ENCODE results near the gene ERC1. TPM values are rescaled to one million over a fixed set of nuclear protein-coding genes. Genes with fewer than 3 reads are reported as not detected.
"Not testable (repeated sequence)": the region's sequence is repeated elsewhere in the genome, so short reads cannot be mapped to it uniquely, and the experiment has no call there.

Gene ERC1
- total and polyA plus RNA-seq, 3 experiments from 2014 or later: 11.0 to 24.2 (median 22.6) TPM

DNA sequence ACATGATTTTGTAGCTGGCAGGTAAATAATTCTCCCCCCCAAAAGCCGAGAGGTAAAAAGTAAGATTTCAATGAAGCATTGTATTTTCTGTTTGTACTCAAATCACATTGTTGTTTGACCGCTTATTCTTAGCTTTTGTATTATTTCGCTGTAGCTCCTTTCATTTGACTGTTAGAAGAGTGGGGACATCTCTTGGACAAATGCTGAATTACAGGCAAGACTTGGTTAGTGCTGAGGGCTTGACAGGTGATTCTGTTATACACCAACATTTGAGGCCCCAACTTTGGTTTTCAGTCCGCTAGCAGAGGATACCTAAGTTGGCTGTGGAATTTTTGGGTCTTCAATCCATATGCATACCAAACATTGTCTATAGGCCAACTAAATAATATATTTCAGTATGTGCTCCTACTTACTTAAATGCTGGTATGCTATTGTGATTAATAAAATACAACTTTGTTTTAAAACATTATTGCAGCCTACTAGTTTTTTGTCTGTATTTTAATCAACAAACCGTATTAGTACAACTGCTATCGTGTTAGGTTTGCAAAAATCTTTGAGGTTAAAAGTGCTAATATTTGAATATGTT, 102.2 kb downstream of the ERC1 start:
- POLR2A ChIA-PET: no interaction called here
- H3K27ac ChIP-seq (ENCODE audit: low read depth, low read length): no peak overlapping the region
- Mint-ChIP-seq H3K36me3 (no peaks in the 10 kb centered on the region), H3K27me3 (no peaks in the 10 kb centered on the region), H3K27ac (peak overlapping the region in 1 of 8 donors; percentile 29), H3K4me1 (peaks cover 6 to 13% (median 9%) of the 10 kb centered on the region in 3 donors), H3K9me3 (no peaks in the 10 kb centered on the region), H3K4me3 (no peak overlapping the region)
- CTCF ChIA-PET: interaction anchor here (0.6 to 1.9 kb wide), 10 partner anchors 9 to 517 kb away, joined by 3 to 10 read pairs (median 4); partner anchors contain the start of gene RAD52
- DNase-seq: peak in 3 of 5 donors; percentile 2 to 41 (median 38)
- no peaks in the 10 kb centered on the region for H3K4me1 ChIP-seq (ENCODE audit: insufficient read depth, low read length)
- H3K9me3 ChIP-seq (ENCODE audit: low read length): no peaks in the 10 kb centered on the region
- no peak overlapping the region for H3K4me3 ChIP-seq (ENCODE audit: low read length)
- no peaks in the 10 kb centered on the region for H3K36me3 ChIP-seq (ENCODE audit: insufficient read depth, low read length)
- H3K27me3 ChIP-seq (ENCODE audit: insufficient read depth, low read length, poor library complexity, severe bottlenecking): no peaks in the 10 kb centered on the region

DNA sequence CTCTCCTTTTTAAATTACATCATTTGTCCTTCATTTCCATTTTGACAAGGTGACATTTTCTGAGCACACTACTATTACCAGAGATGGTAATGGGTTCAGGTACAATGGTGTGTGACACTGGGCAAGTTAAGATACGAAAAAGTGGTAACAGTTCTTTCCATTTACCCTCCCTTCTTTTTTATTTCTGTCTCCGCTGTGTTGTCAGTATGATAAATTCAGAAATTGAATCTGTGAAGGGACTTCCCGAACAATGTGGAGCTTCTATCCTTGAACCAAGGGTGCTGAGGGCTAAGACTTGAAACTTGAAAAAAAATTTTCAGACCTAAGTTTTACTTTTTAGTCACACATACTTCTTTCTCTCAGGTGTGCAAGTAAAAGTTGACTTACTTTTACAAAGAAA, 103.7 kb downstream of the ERC1 start:
- POLR2A ChIA-PET: interaction anchor here (0.6 kb wide), 1 partner anchor 166 kb away, joined by 3 read pairs; no protein-coding TSS in a partner anchor
- no peak overlapping the region for H3K27ac ChIP-seq (ENCODE audit: low read depth, low read length)
- H3K27ac Mint-ChIP-seq: no peak overlapping the region

DNA sequence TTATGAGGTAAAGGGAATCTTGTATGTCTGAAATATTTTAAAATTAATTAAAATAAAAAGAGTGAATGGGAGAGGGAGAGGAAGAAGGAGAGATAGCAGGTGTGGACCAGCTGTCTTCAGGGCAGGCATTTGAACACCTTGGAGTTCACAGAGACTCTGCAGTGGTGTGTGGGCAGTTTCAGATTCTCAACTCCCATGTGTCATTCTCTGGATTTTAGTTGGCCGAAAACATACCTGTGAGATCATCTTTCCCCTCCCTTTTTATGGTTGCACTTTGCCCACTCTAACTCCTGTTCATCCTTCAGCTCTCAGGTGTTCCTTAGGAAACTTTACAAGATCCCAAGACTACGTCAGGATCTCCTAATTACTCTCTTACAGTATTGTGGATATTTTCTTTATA, 108.1 kb downstream of the ERC1 start:
- DNase-seq: no peak
- H3K9me3 Mint-ChIP-seq: no peaks in the 10 kb centered on the region
- no peaks in the 10 kb centered on the region for H3K27me3 Mint-ChIP-seq
- no peaks in the 10 kb centered on the region for H3K9me3 ChIP-seq (ENCODE audit: low read length)
- POLR2A ChIA-PET: no interaction called here
- no peaks in the 10 kb centered on the region for H3K27me3 ChIP-seq (ENCODE audit: insufficient read depth, low read length, poor library complexity, severe bottlenecking)
- H3K4me1 Mint-ChIP-seq: peaks cover 10 to 24% (median 14%) of the 10 kb centered on the region in 3 donors
- H3K27ac ChIP-seq (ENCODE audit: low read depth, low read length): no peak overlapping the region
- H3K36me3 Mint-ChIP-seq: peaks cover 0 to 4% (median 0%) of the 10 kb centered on the region in 3 donors
- no peaks in the 10 kb centered on the region for H3K4me1 ChIP-seq (ENCODE audit: insufficient read depth, low read length)
- CTCF ChIA-PET: no interaction called here
- H3K4me3 ChIP-seq (ENCODE audit: low read length): no peak overlapping the region
- H3K4me3 Mint-ChIP-seq: no peak overlapping the region
- no peak overlapping the region for H3K27ac Mint-ChIP-seq
- no peaks in the 10 kb centered on the region for H3K36me3 ChIP-seq (ENCODE audit: insufficient read depth, low read length)

More for the DNA sequence above, 103.7 kb downstream of the ERC1 start:
- Mint-ChIP-seq H3K36me3 (no peaks in the 10 kb centered on the region), H3K27me3 (no peaks in the 10 kb centered on the region), H3K4me3 (no peak overlapping the region), H3K4me1 (peaks cover 12 to 25% (median 16%) of the 10 kb centered on the region in 3 donors), H3K9me3 (no peaks in the 10 kb centered on the region)
- H3K36me3 ChIP-seq (ENCODE audit: insufficient read depth, low read length): no peaks in the 10 kb centered on the region
- no peaks in the 10 kb centered on the region for H3K9me3 ChIP-seq (ENCODE audit: low read length)
- no peaks in the 10 kb centered on the region for H3K27me3 ChIP-seq (ENCODE audit: insufficient read depth, low read length, poor library complexity, severe bottlenecking)
- CTCF ChIA-PET: interaction anchor here (1.4 kb wide), 1 partner anchor 22 kb away, joined by 3 read pairs; no protein-coding TSS in a partner anchor
- no peaks in the 10 kb centered on the region for H3K4me1 ChIP-seq (ENCODE audit: insufficient read depth, low read length)
- H3K4me3 ChIP-seq (ENCODE audit: low read length): no peak overlapping the region
- DNase-seq: no peak

GRCh38 chr12:1099618-1100017, 108.6 kb downstream of the ERC1 start:
- H3K4me3 ChIP-seq (ENCODE audit: low read length); H3K9me3 ChIP-seq (ENCODE audit: low read length); POLR2A ChIA-PET; H3K4me1 ChIP-seq (ENCODE audit: insufficient read depth, low read length); H3K27me3 ChIP-seq (ENCODE audit: insufficient read depth, low read length, poor library complexity, severe bottlenecking); H3K27ac Mint-ChIP-seq; H3K9me3 Mint-ChIP-seq; DNase-seq; H3K36me3 Mint-ChIP-seq; H3K4me3 Mint-ChIP-seq; H3K36me3 ChIP-seq (ENCODE audit: insufficient read depth, low read length); H3K27me3 Mint-ChIP-seq; H3K27ac ChIP-seq (ENCODE audit: low read depth, low read length): not testable (repeated sequence)
- peaks cover 10 to 24% (median 15%) of the 10 kb centered on the region in 3 donors for H3K4me1 Mint-ChIP-seq
- CTCF ChIA-PET: interaction anchor here (1.1 kb wide), 1 partner anchor 18 kb away, joined by 4 read pairs; no protein-coding TSS in a partner anchor

GRCh38 chr12:1102115-1102514, 111.1 kb downstream of the ERC1 start:
- no peak for DNase-seq
- H3K36me3 Mint-ChIP-seq: peaks cover 0 to 5% (median 4%) of the 10 kb centered on the region in 3 donors
- H3K36me3 ChIP-seq (ENCODE audit: insufficient read depth, low read length): no peaks in the 10 kb centered on the region
- no peaks in the 10 kb centered on the region for H3K27me3 ChIP-seq (ENCODE audit: insufficient read depth, low read length, poor library complexity, severe bottlenecking)
- no peaks in the 10 kb centered on the region for H3K4me1 ChIP-seq (ENCODE audit: insufficient read depth, low read length)
- H3K9me3 Mint-ChIP-seq: no peaks in the 10 kb centered on the region
- ChIA-PET POLR2A (no interaction called here), CTCF (interaction anchor here (1.1 to 1.4 kb wide), 3 partner anchors 10 to 17 kb away, joined by 4 to 5 read pairs (median 4); no protein-coding TSS in a partner anchor)
- no peak overlapping the region for H3K27ac Mint-ChIP-seq
- no peak overlapping the region for H3K27ac ChIP-seq (ENCODE audit: low read depth, low read length)
- no peaks in the 10 kb centered on the region for H3K27me3 Mint-ChIP-seq
- peaks cover 16 to 24% (median 16%) of the 10 kb centered on the region in 3 donors for H3K4me1 Mint-ChIP-seq
- no peak overlapping the region for H3K4me3 Mint-ChIP-seq
- H3K4me3 ChIP-seq (ENCODE audit: low read length): no peak overlapping the region
- no peaks in the 10 kb centered on the region for H3K9me3 ChIP-seq (ENCODE audit: low read length)

- Mint-ChIP-seq H3K27ac (peak overlapping the region in 1 of 8 donors; percentile 71), H3K9me3 (no peaks in the 10 kb centered on the region), H3K36me3 (peaks cover 0 to 5% (median 4%) of the 10 kb centered on the region in 3 donors), H3K27me3 (no peaks in the 10 kb centered on the region), H3K4me3 (no peak overlapping the region), H3K4me1 (peaks cover 17 to 24% (median 19%) of the 10 kb centered on the region in 3 donors)
- POLR2A ChIA-PET: no interaction called here
- H3K36me3 ChIP-seq (ENCODE audit: insufficient read depth, low read length): no peaks in the 10 kb centered on the region
- no peaks in the 10 kb centered on the region for H3K9me3 ChIP-seq (ENCODE audit: low read length)
- H3K27me3 ChIP-seq (ENCODE audit: insufficient read depth, low read length, poor library complexity, severe bottlenecking): no peaks in the 10 kb centered on the region
- DNase-seq: no peak
- CTCF ChIA-PET: interaction anchor here (1.0 to 1.4 kb wide), 5 partner anchors 10 to 16 kb away, joined by 4 to 6 read pairs (median 4); no protein-coding TSS in a partner anchor
- no peak overlapping the region for H3K4me3 ChIP-seq (ENCODE audit: low read length)
- H3K4me1 ChIP-seq (ENCODE audit: insufficient read depth, low read length): no peaks in the 10 kb centered on the region
- H3K27ac ChIP-seq (ENCODE audit: low read depth, low read length): no peak overlapping the region
Observed at GRCh38 chr12:1102791-1103450, 111.9 kb downstream of the ERC1 start.

DNA sequence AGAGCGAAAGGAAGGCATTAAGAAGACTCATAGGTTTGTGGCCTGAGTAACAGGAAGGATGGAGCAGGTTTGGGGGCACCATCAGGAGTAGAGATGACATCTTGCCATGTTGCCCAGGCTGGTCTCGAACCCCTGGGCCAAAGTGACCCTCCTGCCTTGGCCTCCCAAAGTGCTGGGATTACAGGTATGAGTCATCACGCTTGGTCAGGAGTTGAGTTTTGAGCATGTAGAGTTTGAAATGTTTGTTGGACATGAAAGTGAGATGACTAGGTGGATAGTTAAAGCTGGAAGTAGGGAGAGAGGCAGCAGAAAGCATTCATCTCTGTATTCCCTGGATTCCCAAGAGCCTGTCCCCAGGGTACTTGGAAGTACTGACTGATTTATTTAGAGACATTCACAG, 112.6 kb downstream of the ERC1 start:
- peaks cover 0 to 5% (median 4%) of the 10 kb centered on the region in 3 donors for H3K36me3 Mint-ChIP-seq
- no peaks in the 10 kb centered on the region for H3K27me3 Mint-ChIP-seq
- H3K27ac ChIP-seq (ENCODE audit: low read depth, low read length): no peak overlapping the region
- no peak overlapping the region for H3K4me3 ChIP-seq (ENCODE audit: low read length)
- H3K27me3 ChIP-seq (ENCODE audit: insufficient read depth, low read length, poor library complexity, severe bottlenecking): no peaks in the 10 kb centered on the region
- no peaks in the 10 kb centered on the region for H3K36me3 ChIP-seq (ENCODE audit: insufficient read depth, low read length)
- H3K4me3 Mint-ChIP-seq: peak overlapping the region in 1 of 7 donors; percentile 8
- no peaks in the 10 kb centered on the region for H3K4me1 ChIP-seq (ENCODE audit: insufficient read depth, low read length)
- no peaks in the 10 kb centered on the region for H3K9me3 ChIP-seq (ENCODE audit: low read length)
- no peak overlapping the region for H3K27ac Mint-ChIP-seq
- CTCF ChIA-PET: interaction anchor here (1.0 to 1.3 kb wide), 2 partner anchors 11 to 14 kb away, joined by 4 to 6 read pairs; no protein-coding TSS in a partner anchor
- no peaks in the 10 kb centered on the region for H3K9me3 Mint-ChIP-seq
- POLR2A ChIA-PET: no interaction called here
- peaks cover 15 to 19% (median 18%) of the 10 kb centered on the region in 3 donors for H3K4me1 Mint-ChIP-seq
- DNase-seq: no peak

Data from CD8-positive, alpha-beta memory T cell (primary cell).